ENCODE results near the gene RNF10. TPM values are rescaled to one million over a fixed set of nuclear protein-coding genes. Genes with fewer than 3 reads are reported as not detected.
"Not testable (repeated sequence)": the region's sequence is repeated elsewhere in the genome, so short reads cannot be mapped to it uniquely, and the experiment has no call there.

Gene RNF10
- total and polyA plus RNA-seq, 8 donors: 124 to 656 (median 191) TPM

- H3K9me3 ChIP-seq: no peaks in the 10 kb centered on the region
- no peak overlapping the region for H3K4me3 ChIP-seq
- H3K4me1 ChIP-seq: no peaks in the 10 kb centered on the region
- TF ChIP-seq POLR2A (IDR thresholded peaks at IDR 0.05) (no peak), POLR2AphosphoS5 (IDR thresholded peaks at IDR 0.05) (no peak), EP300 (IDR thresholded peaks at IDR 0.05) (no peak), CTCF (IDR thresholded peaks at IDR 0.05) (no peak)
- DNase-seq: no peak
- peaks cover 0 to 27% (median 6%) of the 10 kb centered on the region in 3 donors for H3K27me3 ChIP-seq
- intact Hi-C loops (cut with DNase I; ENCODE audit: low total_unique reads): no loop called here
- no peaks in the 10 kb centered on the region for H3K36me3 ChIP-seq
- H3K27ac ChIP-seq: no peak overlapping the region
Observed at GRCh38 chr12:120614848-120615247, 80.7 kb downstream of the RNF10 start.

GRCh38 chr12:120617193-120617592 is 83.0 kb downstream of the RNF10 start:
- H3K4me1 ChIP-seq; DNase-seq; H3K9me3 ChIP-seq; H3K27ac ChIP-seq; H3K4me3 ChIP-seq; intact Hi-C loops (cut with DNase I; ENCODE audit: low total_unique reads); H3K36me3 ChIP-seq: not testable (repeated sequence)
- WGBS, 5 donors: 84 to 91% (median 85%) methylated on average over 3 of the region's 3 CpGs
- peaks cover 0 to 46% (median 6%) of the 10 kb centered on the region in 3 donors for H3K27me3 ChIP-seq

- intact Hi-C loops (cut with DNase I; ENCODE audit: low total_unique reads); H3K4me3 ChIP-seq; H3K9me3 ChIP-seq; H3K4me1 ChIP-seq; DNase-seq; H3K27ac ChIP-seq; H3K36me3 ChIP-seq: not testable (repeated sequence)
- 92 to 95% (median 94%) methylated on average over 4 of the region's 4 CpGs for WGBS, 5 donors
- peaks cover 0 to 46% (median 6%) of the 10 kb centered on the region in 3 donors for H3K27me3 ChIP-seq
Observed at GRCh38 chr12:120617767-120618166, 83.6 kb downstream of the RNF10 start.

GRCh38 chr12:120618954-120619615 is 84.9 kb downstream of the RNF10 start:
- DNase-seq: no peak
- Histone ChIP-seq H3K27me3 (peaks cover 0 to 46% (median 6%) of the 10 kb centered on the region in 3 donors), H3K27ac (no peak overlapping the region), H3K9me3 (no peaks in the 10 kb centered on the region), H3K36me3 (no peaks in the 10 kb centered on the region), H3K4me1 (no peaks in the 10 kb centered on the region), H3K4me3 (no peak overlapping the region)
- WGBS, 5 donors: 29 to 36% (median 33%) methylated on average over 8 of the region's 8 CpGs
- no peak for TF ChIP-seq CTCF (IDR thresholded peaks at IDR 0.05)
- intact Hi-C loops (cut with DNase I; ENCODE audit: low total_unique reads): no loop called here

- peak; percentile 50 to 51 for DNase-seq
- H3K27me3 ChIP-seq: peaks cover 0 to 46% (median 6%) of the 10 kb centered on the region in 3 donors
- H3K4me1 ChIP-seq: no peaks in the 10 kb centered on the region
- H3K9me3 ChIP-seq: no peaks in the 10 kb centered on the region
- intact Hi-C loops (cut with DNase I; ENCODE audit: low total_unique reads): no loop called here
- H3K4me3 ChIP-seq: no peak overlapping the region
- WGBS, 5 donors: 73 to 96% (median 79%) methylated on average over 2 of the region's 2 CpGs
- TF ChIP-seq POLR2AphosphoS5 (IDR thresholded peaks at IDR 0.05) (peak in 2 of 3 donors; percentile 13 to 41), POLR2A (IDR thresholded peaks at IDR 0.05) (no peak)
- no peak overlapping the region for H3K27ac ChIP-seq
- no peaks in the 10 kb centered on the region for H3K36me3 ChIP-seq
Observed at GRCh38 chr12:120620624-120621023, 86.5 kb downstream of the RNF10 start.

- no peaks in the 10 kb centered on the region for H3K9me3 ChIP-seq
- WGBS, 5 donors: 70 to 85% (median 82%) methylated on average over 19 to 26 of the region's 26 CpGs
- no peak overlapping the region for H3K4me3 ChIP-seq
- intact Hi-C loops (cut with DNase I; ENCODE audit: low total_unique reads): no loop called here
- H3K4me1 ChIP-seq: no peaks in the 10 kb centered on the region
- H3K27me3 ChIP-seq: peaks cover 0 to 13% (median 0%) of the 10 kb centered on the region in 3 donors
- no peaks in the 10 kb centered on the region for H3K36me3 ChIP-seq
- H3K27ac ChIP-seq: no peak overlapping the region
- no peak for DNase-seq
- TF ChIP-seq CTCF (IDR thresholded peaks at IDR 0.05): no peak
- no peak for TF ChIP-seq POLR2AphosphoS5 (IDR thresholded peaks at IDR 0.05)
Observed at GRCh38 chr12:120625557-120626419, 91.6 kb downstream of the RNF10 start.

Data from stomach (tissue), 9 donors.